Psoas muscle (tissue), 8 donors: ENCODE measurements around the gene GRAP2. TPM values are rescaled to one million over a fixed set of nuclear protein-coding genes. Genes with fewer than 3 reads are reported as not detected.
A peak's percentile ranks its signal among the peaks of the same experiment; 100 is the strongest.

ENCODE experiments used
- ATAC-seq, 4 donors: fragments of 200-7000 bp; cut with Tn5 transposase; one replicate each; pipeline ENCODE4 v1.9.1; 2020; ENCODE audit warnings: moderate library complexity in 3 of 4, mild to moderate bottlenecking in 2 of 4
- DNase-seq, 2 donors: peaks; one replicate each; pipeline ENCODE4 v3.0.0-alpha.2; 2020
- H3K27ac ChIP-seq: fragments of 200-600 bp; one replicate; pipeline ENCODE4 v1.8.0; 2022
- H3K27me3 ChIP-seq, 3 donors: fragments of 200-600 bp in 1 of 3; one replicate each; pipeline versions ENCODE4 v1.6.1 to v1.8.0; 2013 to 2022; ENCODE audit warnings: low read length in 2 of 3, mild to moderate bottlenecking in 2 of 3, moderate library complexity in 1 of 3; ENCODE audit not compliant: insufficient read depth in 3 of 3
- H3K36me3 ChIP-seq, 2 donors: fragments of 200-600 bp in 1 of 2; one replicate each; pipeline versions ENCODE4 v1.6.1 to v1.8.0; 2013 to 2022; ENCODE audit warnings: low read depth in 1 of 2, mild to moderate bottlenecking in 1 of 2, moderate library complexity in 1 of 2; ENCODE audit not compliant: insufficient read depth in 1 of 2
- H3K4me1 ChIP-seq: fragments of 200-600 bp; one replicate; pipeline ENCODE4 v1.8.0; 2022
- H3K4me3 ChIP-seq: fragments of 200-600 bp; one replicate; pipeline ENCODE4 v1.8.0; 2022; ENCODE audit warnings: mild to moderate bottlenecking
- H3K9me3 ChIP-seq: fragments of 200-600 bp; one replicate; pipeline ENCODE4 v1.8.0; 2022
- WGBS, 3 donors: extraction: QIAGEN DNeasy Blood & Tissue Kit; methylation state at CpG; one replicate each; pipeline versions ENCODE4 v1.1.6 to v1.1.7; 2013; 5-methylcytosine and 5-hydroxymethylcytosine counted together
- intact Hi-C, 2 donors: fragments of 100-400 bp; cut with DNase I; formaldehyde crosslinking; loops; one replicate each; pipeline versions ENCODE4 v1.11.0 to v1.14.2; 2022
- polyA plus RNA-seq, 3 donors: library from polyadenylated mRNA; stranded (reverse); fragments of 200-250 nt; gene quantifications; one replicate each; pipeline ENCODE4 v1.2.3, GENCODE V29; 2013
- total RNA-seq, 4 donors: library from RNA; stranded (reverse); fragmentation: NEBNext Ultra II Directional in 2 of 4; extraction: Animal tissue kit (Norgen Biotek cat#: 25700) in 2 of 4; gene quantifications; one replicate each; pipeline versions ENCODE4 v1.2.1 to v1.2.4, GENCODE V29; 2021 to 2023
- TF ChIP-seq, protein P1 (sequence below): fragments of 200-600 bp; IDR thresholded peaks from one replicate; pipeline ENCODE4 v1.8.0; 2022; ENCODE audit warnings: antibody characterized with exemption
- donor health status: healthy with polysubstance abuse.
- donor health status: DM: no; HTN: no; CAD: no; lungs with moderate emphysema.
- donor health status: Bipolar disorder and iron deficiency.
- donor health status: healthy.
- donor health status: DM: yes; HTN: yes; CAD: no.
- donor health status: DM: no; HTN: no; CAD: no.
- donor health status: DM: no; HTN: no; CAD: no.
- donor health status: DM: yes; HTN: yes; CAD: no.

The GRAP2 gene
- total and polyA plus RNA-seq, 7 donors, result 0.18 to 0.88 (median 0.33) TPM

DNA sequence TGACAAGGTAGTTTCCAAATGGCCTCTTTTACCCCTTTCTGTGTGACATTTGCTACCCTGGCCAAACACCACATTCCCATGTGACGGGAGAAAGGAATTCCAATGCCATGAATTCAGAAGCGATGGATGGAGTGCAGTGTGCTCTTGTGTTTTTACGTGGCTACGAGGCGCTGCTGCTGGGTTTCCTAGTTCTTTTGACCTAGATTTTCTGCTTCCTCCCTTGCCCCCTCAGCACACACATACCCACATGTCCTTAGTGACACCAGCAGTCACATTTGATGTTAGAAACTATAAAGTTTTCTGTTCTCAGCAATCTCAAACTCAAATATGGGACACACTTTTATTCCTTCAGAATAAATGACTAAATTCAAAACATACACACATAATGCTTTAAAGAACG is 51.5 kb downstream of the GRAP2 start:
- ATAC-seq (no peak), DNase-seq (no peak)
- H3K27ac ChIP-seq, result no peak overlapping the region
- no peaks in the 10 kb centered on the region for H3K4me1 ChIP-seq
- no peak overlapping the region for H3K4me3 ChIP-seq
- peaks cover 0 to 2% (median 0%) of the 10 kb centered on the region in 3 donors for H3K27me3 ChIP-seq
- H3K36me3 ChIP-seq, result no peaks in the 10 kb centered on the region
- no peaks in the 10 kb centered on the region for H3K9me3 ChIP-seq
- intact Hi-C loops, result no loop called here
- TF ChIP-seq, protein P1, sequence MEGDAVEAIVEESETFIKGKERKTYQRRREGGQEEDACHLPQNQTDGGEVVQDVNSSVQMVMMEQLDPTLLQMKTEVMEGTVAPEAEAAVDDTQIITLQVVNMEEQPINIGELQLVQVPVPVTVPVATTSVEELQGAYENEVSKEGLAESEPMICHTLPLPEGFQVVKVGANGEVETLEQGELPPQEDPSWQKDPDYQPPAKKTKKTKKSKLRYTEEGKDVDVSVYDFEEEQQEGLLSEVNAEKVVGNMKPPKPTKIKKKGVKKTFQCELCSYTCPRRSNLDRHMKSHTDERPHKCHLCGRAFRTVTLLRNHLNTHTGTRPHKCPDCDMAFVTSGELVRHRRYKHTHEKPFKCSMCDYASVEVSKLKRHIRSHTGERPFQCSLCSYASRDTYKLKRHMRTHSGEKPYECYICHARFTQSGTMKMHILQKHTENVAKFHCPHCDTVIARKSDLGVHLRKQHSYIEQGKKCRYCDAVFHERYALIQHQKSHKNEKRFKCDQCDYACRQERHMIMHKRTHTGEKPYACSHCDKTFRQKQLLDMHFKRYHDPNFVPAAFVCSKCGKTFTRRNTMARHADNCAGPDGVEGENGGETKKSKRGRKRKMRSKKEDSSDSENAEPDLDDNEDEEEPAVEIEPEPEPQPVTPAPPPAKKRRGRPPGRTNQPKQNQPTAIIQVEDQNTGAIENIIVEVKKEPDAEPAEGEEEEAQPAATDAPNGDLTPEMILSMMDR, result no peak
- WGBS, 3 donors, result 72 to 84% (median 73%) methylated on average over 6 of the region's 6 CpGs

DNA sequence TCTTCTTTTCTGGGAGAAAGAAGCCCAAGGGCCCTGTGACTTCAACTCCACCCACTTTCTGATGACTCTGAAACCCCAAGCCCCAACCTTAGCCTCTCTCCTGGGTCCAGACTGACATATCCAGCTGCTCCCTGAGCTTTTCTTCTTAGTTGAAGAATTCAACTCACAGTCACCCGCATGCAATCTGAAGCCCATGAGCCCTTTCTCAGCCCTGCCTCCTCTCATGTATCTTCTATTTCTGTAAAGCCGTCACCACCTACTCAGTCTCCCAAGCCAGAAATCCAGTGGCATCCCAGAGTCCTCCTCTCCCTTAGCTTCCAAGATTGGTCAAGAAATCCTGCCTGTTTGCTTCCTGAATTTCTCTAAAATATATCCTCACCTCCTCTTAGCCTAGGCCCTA is 52.2 kb downstream of the GRAP2 start:
- DNase-seq (no peak), ATAC-seq (peak in 1 of 4 donors; percentile 72)
- Histone ChIP-seq H3K27ac (no peak overlapping the region), H3K36me3 (no peaks in the 10 kb centered on the region), H3K4me1 (no peaks in the 10 kb centered on the region), H3K4me3 (no peak overlapping the region), H3K27me3 (peaks cover 0 to 2% (median 0%) of the 10 kb centered on the region in 3 donors), H3K9me3 (no peaks in the 10 kb centered on the region)
- intact Hi-C loops, result no loop called here
- WGBS, 3 donors, result 56 to 71% (median 57%) methylated on average over 2 of the region's 2 CpGs
- TF ChIP-seq, protein P1, result no peak

DNA sequence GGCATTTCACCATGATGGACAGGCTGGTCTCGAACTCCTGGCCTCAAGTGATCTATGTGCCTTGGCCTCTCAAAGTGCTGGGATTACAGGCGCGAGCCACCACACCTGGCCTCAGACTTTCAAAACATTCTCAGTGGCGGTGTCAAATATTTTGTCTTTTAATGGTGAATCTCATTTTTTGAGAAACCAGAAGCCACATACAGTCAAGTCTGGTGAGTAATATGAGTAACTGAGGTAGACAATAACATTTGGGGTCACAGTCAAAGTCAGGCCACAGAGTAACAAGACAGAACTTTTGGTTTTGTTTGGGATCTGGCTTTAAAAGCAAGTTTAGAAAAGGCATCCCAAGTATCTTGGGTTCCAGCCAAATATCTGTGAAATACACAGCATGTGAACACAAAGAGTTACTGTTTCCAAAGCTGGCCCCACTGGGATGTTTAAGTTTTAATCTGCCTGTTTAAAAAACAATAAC is 53.7 kb downstream of the GRAP2 start:
- DNase-seq, result no peak
- ATAC-seq, result no peak
- Histone ChIP-seq H3K36me3 (no peaks in the 10 kb centered on the region), H3K9me3 (no peaks in the 10 kb centered on the region), H3K4me1 (no peaks in the 10 kb centered on the region), H3K27me3 (peaks cover 0 to 6% (median 2%) of the 10 kb centered on the region in 3 donors), H3K4me3 (no peak overlapping the region), H3K27ac (no peak overlapping the region)
- intact Hi-C loops, result no loop called here
- WGBS, 3 donors, result 50 to 68% (median 51%) methylated on average over 4 of the region's 4 CpGs
- TF ChIP-seq, protein P1, result no peak

DNA sequence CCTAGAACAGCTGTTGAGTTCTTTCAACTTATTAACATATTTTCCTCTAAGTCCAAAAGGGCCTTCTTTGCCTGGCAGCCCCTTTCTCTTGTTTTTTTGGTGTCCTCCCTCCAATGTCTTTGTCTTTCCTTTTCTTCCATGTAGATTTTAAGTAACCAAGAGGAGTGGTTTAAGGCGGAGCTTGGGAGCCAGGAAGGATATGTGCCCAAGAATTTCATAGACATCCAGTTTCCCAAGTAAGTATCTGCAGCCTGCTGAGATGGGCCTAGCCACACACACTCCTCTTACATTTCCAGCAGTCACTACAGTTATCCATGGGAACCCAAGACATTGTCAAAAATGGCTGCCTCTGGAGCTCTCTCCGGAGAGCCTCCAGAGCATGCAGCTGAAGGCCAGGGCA is 54.8 kb downstream of the GRAP2 start:
- WGBS, 3 donors, result 92 to 94% (median 93%) methylated on average over 2 of the region's 2 CpGs
- Histone ChIP-seq H3K36me3 (no peaks in the 10 kb centered on the region), H3K4me3 (no peak overlapping the region), H3K27ac (no peak overlapping the region), H3K9me3 (no peaks in the 10 kb centered on the region), H3K4me1 (no peaks in the 10 kb centered on the region), H3K27me3 (peaks cover 0 to 6% (median 0%) of the 10 kb centered on the region in 3 donors)
- ATAC-seq, result no peak
- intact Hi-C loops, result no loop called here
- no peak for DNase-seq
- TF ChIP-seq, protein P1, result no peak
